ENCODE results near the gene VASP. TPM values are rescaled to one million over a fixed set of nuclear protein-coding genes. Genes with fewer than 3 reads are reported as not detected.

VASP gene
- total and polyA plus RNA-seq, 9 of the 15 experiments (the other 6 are each of a cell fraction or from before 2014, with no cell fraction given), result 16.7 to 261 (median 112) TPM

- TF ChIP-seq AFF4 (CRISPR knock-in tag; IDR thresholded peaks at IDR 0.05) (no peak), ZNF740 (CRISPR knock-in tag; IDR thresholded peaks at IDR 0.05) (no peak), ZNF740 (tag; IDR thresholded peaks at IDR 0.05) (no peak; a peak in 1 of 4 replicates), SREBF1 (IDR thresholded peaks at IDR 0.05; ENCODE audit: borderline replicate concordance, low read depth, low read length) (no peak), PPARD (CRISPR knock-in tag; IDR thresholded peaks at IDR 0.05) (no peak), POLR2A (conservative IDR thresholded peaks at IDR 0.05) (peak; percentile 30; the same call in 1 of the 2 replicates), HDAC2 (IDR thresholded peaks at IDR 0.05) (0 out of 2 replicates have a peak, but pooled peaks have one; percentile 31), ZNF766 (CRISPR knock-in tag; conservative IDR thresholded peaks at IDR 0.05) (no peak), MBD2 (IDR thresholded peaks at IDR 0.05; ENCODE audit: borderline replicate concordance, low read depth) (no peak), POU5F1 (IDR thresholded peaks at IDR 0.05; ENCODE audit: borderline replicate concordance, low read depth, low read length, partially characterized antibody) (no peak), ELF4 (CRISPR knock-in tag; IDR thresholded peaks at IDR 0.05) (no peak), ZNF165 (CRISPR knock-in tag; IDR thresholded peaks at IDR 0.05; ENCODE audit: borderline replicate concordance) (no peak), BRD9 (IDR thresholded peaks at IDR 0.05; ENCODE audit: low read depth, partially characterized antibody) (no peak), TAF9B (IDR thresholded peaks at IDR 0.05; ENCODE audit: partially characterized antibody) (peak; percentile 16)
- TF ChIP-seq, protein P1, sequence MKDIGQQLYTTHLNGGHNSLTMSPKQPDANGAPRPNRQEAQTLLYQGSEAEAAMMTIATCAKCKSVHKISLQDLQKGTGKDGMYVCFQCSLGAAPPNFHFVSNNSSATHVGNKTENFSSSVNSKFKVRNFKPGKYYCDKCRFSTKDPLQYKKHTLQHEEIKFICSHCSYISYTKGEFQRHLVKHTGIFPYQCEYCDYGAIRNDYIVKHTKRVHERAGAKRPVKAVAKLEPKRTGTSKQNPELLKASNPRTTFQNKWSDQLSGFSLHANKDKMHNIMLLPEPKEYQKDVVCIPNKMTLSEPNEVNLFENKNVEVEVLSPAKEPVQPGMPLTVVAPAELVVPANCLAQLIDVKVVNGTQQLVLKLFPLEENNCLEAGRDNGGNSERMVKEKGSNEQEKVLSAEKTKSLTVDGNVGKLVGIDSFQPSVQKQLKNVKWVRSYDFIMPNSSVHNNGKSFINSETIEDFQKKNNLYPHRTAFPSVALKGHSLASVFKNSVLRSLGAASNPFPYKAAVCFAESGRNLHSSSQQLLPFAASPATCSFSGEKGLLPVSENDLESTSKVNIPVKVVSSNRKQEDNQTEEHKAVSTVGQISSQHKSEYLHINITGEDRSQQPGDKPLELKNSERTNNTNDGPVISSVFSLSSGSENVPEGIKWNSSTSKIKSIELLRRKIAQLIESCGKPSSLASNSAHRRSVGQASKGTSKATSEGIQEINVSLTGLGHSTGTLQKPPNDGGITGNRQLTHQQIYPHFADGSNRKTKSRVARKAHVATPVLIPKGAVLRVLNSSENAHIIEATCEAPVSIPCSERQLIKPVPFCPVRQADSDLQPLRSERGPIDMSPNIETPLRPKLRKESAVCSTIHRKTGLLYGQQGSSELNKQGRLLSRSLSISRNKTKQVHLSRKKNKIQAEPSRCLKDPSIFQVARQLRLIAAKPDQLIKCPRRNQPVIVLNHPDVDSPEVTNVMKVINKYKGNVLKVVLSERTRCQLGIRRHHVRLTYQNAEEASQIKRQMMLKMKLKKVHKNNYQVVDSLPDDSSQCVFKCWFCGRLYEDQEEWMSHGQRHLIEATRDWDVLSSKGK (CRISPR knock-in tag; IDR thresholded peaks at IDR 0.05), result no peak
- TF ChIP-seq, protein P2, sequence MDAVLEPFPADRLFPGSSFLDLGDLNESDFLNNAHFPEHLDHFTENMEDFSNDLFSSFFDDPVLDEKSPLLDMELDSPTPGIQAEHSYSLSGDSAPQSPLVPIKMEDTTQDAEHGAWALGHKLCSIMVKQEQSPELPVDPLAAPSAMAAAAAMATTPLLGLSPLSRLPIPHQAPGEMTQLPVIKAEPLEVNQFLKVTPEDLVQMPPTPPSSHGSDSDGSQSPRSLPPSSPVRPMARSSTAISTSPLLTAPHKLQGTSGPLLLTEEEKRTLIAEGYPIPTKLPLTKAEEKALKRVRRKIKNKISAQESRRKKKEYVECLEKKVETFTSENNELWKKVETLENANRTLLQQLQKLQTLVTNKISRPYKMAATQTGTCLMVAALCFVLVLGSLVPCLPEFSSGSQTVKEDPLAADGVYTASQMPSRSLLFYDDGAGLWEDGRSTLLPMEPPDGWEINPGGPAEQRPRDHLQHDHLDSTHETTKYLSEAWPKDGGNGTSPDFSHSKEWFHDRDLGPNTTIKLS (IDR thresholded peaks at IDR 0.05; ENCODE audit: borderline replicate concordance, low read depth), result no peak
- TF ChIP-seq, protein P3, sequence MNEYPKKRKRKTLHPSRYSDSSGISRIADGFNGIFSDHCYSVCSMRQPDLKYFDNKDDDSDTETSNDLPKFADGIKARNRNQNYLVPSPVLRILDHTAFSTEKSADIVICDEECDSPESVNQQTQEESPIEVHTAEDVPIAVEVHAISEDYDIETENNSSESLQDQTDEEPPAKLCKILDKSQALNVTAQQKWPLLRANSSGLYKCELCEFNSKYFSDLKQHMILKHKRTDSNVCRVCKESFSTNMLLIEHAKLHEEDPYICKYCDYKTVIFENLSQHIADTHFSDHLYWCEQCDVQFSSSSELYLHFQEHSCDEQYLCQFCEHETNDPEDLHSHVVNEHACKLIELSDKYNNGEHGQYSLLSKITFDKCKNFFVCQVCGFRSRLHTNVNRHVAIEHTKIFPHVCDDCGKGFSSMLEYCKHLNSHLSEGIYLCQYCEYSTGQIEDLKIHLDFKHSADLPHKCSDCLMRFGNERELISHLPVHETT (CRISPR knock-in tag; conservative IDR thresholded peaks at IDR 0.05 in 1 of 2, IDR thresholded peaks at IDR 0.05 in 1 of 2), result no peak
Measured at GRCh38 chr19:45508417-45508860, 1.2 kb downstream of the VASP start (continued).

Data from K562 (cell line).